ENCODE data around the gene SRGAP2B.
"Not testable (repeated sequence)": the region's sequence is repeated elsewhere in the genome, so short reads cannot be mapped to it uniquely, and the experiment has no call there.

DNA sequence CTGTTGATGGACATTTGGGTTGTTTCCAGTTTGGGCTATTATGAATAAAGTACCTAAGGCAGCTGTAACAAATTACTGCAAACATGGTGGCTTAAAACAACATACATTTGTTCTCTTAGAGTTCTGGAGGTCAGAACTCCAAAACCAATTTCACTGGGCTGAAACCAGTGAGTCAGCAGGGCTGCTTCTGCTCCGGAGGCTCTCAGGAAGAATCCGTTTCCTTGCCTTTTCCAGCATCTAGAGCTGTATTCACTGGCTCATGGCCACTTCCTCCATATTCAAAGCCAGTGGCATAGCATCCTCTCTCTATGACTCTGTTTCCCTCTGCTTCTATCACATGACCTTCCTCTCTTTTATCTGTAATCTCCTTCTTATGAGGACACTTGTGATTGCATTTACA lies 146.7 kb downstream of the SRGAP2B start:
- not testable (repeated sequence) for TF ChIP-seq EZH2 (IDR thresholded peaks at IDR 0.05; ENCODE audit: borderline replicate concordance, low read depth, low read length, severe bottlenecking); MYC (IDR thresholded peaks at IDR 0.05; ENCODE audit: low read depth, low read length); POLR2AphosphoS5 (IDR thresholded peaks at IDR 0.05; ENCODE audit: insufficient read depth, low read depth, low read length); GATA2 (IDR thresholded peaks at IDR 0.05; ENCODE audit: insufficient read depth, insufficient read length, low read depth, low read length); POLR2A (IDR thresholded peaks at IDR 0.05; ENCODE audit: low read depth, low read length)
- TF ChIP-seq, protein P1, sequence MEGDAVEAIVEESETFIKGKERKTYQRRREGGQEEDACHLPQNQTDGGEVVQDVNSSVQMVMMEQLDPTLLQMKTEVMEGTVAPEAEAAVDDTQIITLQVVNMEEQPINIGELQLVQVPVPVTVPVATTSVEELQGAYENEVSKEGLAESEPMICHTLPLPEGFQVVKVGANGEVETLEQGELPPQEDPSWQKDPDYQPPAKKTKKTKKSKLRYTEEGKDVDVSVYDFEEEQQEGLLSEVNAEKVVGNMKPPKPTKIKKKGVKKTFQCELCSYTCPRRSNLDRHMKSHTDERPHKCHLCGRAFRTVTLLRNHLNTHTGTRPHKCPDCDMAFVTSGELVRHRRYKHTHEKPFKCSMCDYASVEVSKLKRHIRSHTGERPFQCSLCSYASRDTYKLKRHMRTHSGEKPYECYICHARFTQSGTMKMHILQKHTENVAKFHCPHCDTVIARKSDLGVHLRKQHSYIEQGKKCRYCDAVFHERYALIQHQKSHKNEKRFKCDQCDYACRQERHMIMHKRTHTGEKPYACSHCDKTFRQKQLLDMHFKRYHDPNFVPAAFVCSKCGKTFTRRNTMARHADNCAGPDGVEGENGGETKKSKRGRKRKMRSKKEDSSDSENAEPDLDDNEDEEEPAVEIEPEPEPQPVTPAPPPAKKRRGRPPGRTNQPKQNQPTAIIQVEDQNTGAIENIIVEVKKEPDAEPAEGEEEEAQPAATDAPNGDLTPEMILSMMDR (IDR thresholded peaks at IDR 0.05; ENCODE audit: extremely low read depth in 1 of 2, insufficient read depth in 1 of 2, low read depth in 1 of 2, low read length in 2 of 2): not testable (repeated sequence)

Data from endothelial cell of umbilical vein (primary cell).